Liver (tissue), 3 donors: ENCODE measurements around the gene LRRC53.

Experiments
- CTCF ChIP-seq: fragments of 150-350 bp; IDR thresholded peaks from 2 replicates; pipeline ENCODE4 v1.5.1; 2017; ENCODE audit warnings: improper control_type of control experiment, low read depth, low read length; ENCODE audit not compliant: missing input control
- GABPA ChIP-seq, 2 donors: IDR thresholded peaks in 1 of 2; conservative IDR thresholded peaks in 1 of 2; 2 replicates each; pipeline ENCODE4 v1.6.1; 2016; ENCODE audit warnings: antibody characterized with exemption in 2 of 2, mild to moderate bottlenecking in 1 of 2, moderate library complexity in 1 of 2
- HNF4A ChIP-seq, 2 donors: conservative IDR thresholded peaks; 2 replicates each; pipeline ENCODE4 v1.6.1; 2016; ENCODE audit warnings: antibody characterized with exemption in 2 of 2, mild to moderate bottlenecking in 2 of 2
- HNF4G ChIP-seq: IDR thresholded peaks from 2 replicates; pipeline ENCODE4 v1.6.1; 2016; ENCODE audit warnings: antibody characterized with exemption
- JUND ChIP-seq, 2 donors: IDR thresholded peaks; 2 replicates each; pipeline ENCODE4 v1.6.1; 2016; ENCODE audit warnings: antibody characterized with exemption in 2 of 2
- MAX ChIP-seq: IDR thresholded peaks from 2 replicates; pipeline ENCODE4 v1.6.1; 2016; ENCODE audit warnings: antibody characterized with exemption
- NR2F2 ChIP-seq: IDR thresholded peaks from 2 replicates; pipeline ENCODE4 v1.6.1; 2016; ENCODE audit warnings: antibody characterized with exemption
- RAD21 ChIP-seq, 2 donors: IDR thresholded peaks; 2 replicates each; pipeline ENCODE4 v1.6.1; 2016; ENCODE audit warnings: antibody characterized with exemption in 2 of 2, mild to moderate bottlenecking in 2 of 2
- REST ChIP-seq: IDR thresholded peaks from 2 replicates; pipeline ENCODE4 v1.6.1; 2016; ENCODE audit warnings: antibody characterized with exemption, mild to moderate bottlenecking
- RXRA ChIP-seq, 2 donors: IDR thresholded peaks; 2 replicates each; pipeline ENCODE4 v1.6.1; 2017 to 2018; ENCODE audit warnings: antibody characterized with exemption in 2 of 2, mild to moderate bottlenecking in 1 of 2
- TAF1 ChIP-seq: conservative IDR thresholded peaks from 2 replicates; pipeline ENCODE4 v1.6.1; 2016; ENCODE audit warnings: antibody characterized with exemption, mild to moderate bottlenecking
- ZBTB33 ChIP-seq: IDR thresholded peaks from 2 replicates; pipeline ENCODE4 v1.6.1; 2016; ENCODE audit warnings: antibody characterized with exemption
- donor health status: healthy.
- donor health status: healthy.

- TF ChIP-seq CTCF (no peak), RAD21 (IDR thresholded peaks at IDR 0.05) (no peak), REST (no peak), TAF1 (no peak), NR2F2 (no peak), MAX (no peak), HNF4G (no peak), RXRA (IDR thresholded peaks at IDR 0.05) (no peak), ZBTB33 (no peak), HNF4A (conservative IDR thresholded peaks at IDR 0.05) (no peak), GABPA (IDR thresholded peaks at IDR 0.05 in 1 of 2, conservative IDR thresholded peaks at IDR 0.05 in 1 of 2) (no peak), JUND (IDR thresholded peaks at IDR 0.05) (no peak)
Measured at GRCh38 chr1:74486036-74486435, 26.4 kb downstream of the LRRC53 start.
